Right lobe of liver (tissue), 6 donors: ENCODE measurements around the gene TPPP3. TPM values are rescaled to one million over a fixed set of nuclear protein-coding genes. Genes with fewer than 3 reads are reported as not detected.

Source experiments
- ATAC-seq, 4 donors: fragments of 200-7000 bp; cut with Tn5 transposase; one replicate each; pipeline ENCODE4 v1.9.1; 2020; ENCODE audit warnings: mild to moderate bottlenecking in 4 of 4, moderate library complexity in 4 of 4
- DNase-seq, 3 donors: peaks; one replicate each; pipeline ENCODE4 v3.0.0-alpha.2; 2020
- H3K27ac ChIP-seq, 3 donors: fragments of 200-600 bp; one replicate each; pipeline ENCODE4 v1.8.0; 2022
- H3K27me3 ChIP-seq, 2 donors: fragments of 200-600 bp; one replicate each; pipeline ENCODE4 v1.8.0; 2022
- H3K36me3 ChIP-seq, 4 donors: fragments of 200-600 bp; sonication (generic) in 1 of 4; one replicate each; pipeline versions ENCODE4 v1.5.1 to v1.8.0; 2017 to 2022; ENCODE audit warnings: control low read depth in 1 of 4
- H3K4me1 ChIP-seq, 4 donors: fragments of 200-600 bp; sonication (generic) in 1 of 4; one replicate each; pipeline versions ENCODE4 v1.5.1 to v1.8.0; 2017 to 2022; ENCODE audit warnings: control low read depth in 1 of 4
- H3K4me3 ChIP-seq, 3 donors: fragments of 200-600 bp; one replicate each; pipeline ENCODE4 v1.8.0; 2022
- H3K9me3 ChIP-seq, 4 donors: fragments of 200-600 bp; sonication (generic) in 1 of 4; one replicate each; pipeline versions ENCODE4 v1.5.1 to v1.8.0; 2017 to 2022; ENCODE audit warnings: control low read depth in 1 of 4
- POLR2A ChIP-seq: fragments of 450-650 bp; IDR thresholded peaks from one replicate; pipeline ENCODE4 v1.6.1; 2017; ENCODE audit warnings: antibody characterized with exemption, mild to moderate bottlenecking
- WGBS: methylation state at CpG from one replicate; pipeline ENCODE4 v1.1.6; 2018; ENCODE audit warnings: low coverage, low lambda C conversion rate; ENCODE audit not compliant: insufficient coverage; ENCODE audit errors: missing lambda C conversion rate; 5-methylcytosine and 5-hydroxymethylcytosine counted together
- intact Hi-C, 2 donors: fragments of 100-400 bp; cut with DNase I; formaldehyde crosslinking; loops; one replicate each; pipeline versions ENCODE4 v1.11.2 to v1.14.1; 2022
- total RNA-seq, 6 experiments: library from RNA; depleted of rRNA in 2 of 6; stranded (reverse); fragments of >200 nt in 2 of 6; fragmentation: NEBNext Ultra II Directional in 3 of 6; extraction: Animal tissue kit (Norgen Biotek cat#: 25700) in 3 of 6; gene quantifications; one replicate each; pipeline versions ENCODE4 v1.1.0 to v1.2.4, GENCODE V29; 2016 to 2023
- TF ChIP-seq, protein P1 (sequence below), 4 donors: fragments of 200-600 bp in 3 of 4; fragments of 450-650 bp in 1 of 4; IDR thresholded peaks; one replicate each; pipeline versions ENCODE4 v1.5.1 to v1.8.0; 2016 to 2022; ENCODE audit warnings: antibody characterized with exemption in 4 of 4, mild to moderate bottlenecking in 2 of 4
- donor health status: DM: no; HTN: yes; CAD: no.
- donor health status: DM: no; HTN: no; CAD: no.
- donor health status: DM: no; HTN: no; CAD: no.
- donor health status: DM: no; HTN: yes; CAD: no.
- donor health status: DM: no; HTN: yes; CAD: no.

Gene TPPP3
- total RNA-seq, 6 experiments from 2014 or later, result 0.24 to 0.65 (median 0.37) TPM; not detected in 1

DNA sequence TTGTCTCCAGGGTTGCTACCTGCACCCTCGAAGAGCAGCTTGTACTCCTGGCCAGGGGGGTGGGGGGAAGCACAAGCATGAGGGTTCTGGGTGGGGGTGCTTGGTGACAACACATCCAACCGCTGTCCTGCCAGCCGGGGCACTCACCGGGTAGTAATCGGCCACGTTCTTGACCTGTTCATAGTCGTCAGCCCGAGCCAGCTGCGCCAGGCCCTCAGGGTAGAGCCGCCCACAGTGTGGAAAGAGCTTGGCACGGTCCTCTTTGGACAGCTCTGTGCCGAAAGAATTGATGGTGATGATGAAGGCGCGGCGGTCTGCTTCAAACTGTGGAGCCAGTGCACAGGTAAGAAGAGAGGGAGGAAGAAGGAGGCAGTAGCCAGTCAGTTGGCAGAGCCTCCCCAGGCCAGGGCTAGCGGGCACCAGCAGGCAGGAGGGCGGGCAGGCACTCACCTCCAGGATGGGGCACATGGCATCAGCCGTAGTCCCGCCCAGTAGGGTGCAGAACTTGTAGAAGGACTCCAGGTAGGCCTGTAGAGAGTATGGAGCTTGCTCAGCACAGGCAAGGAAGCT lies 45.6 kb upstream of the TPPP3 start:
- H3K4me1 ChIP-seq, result peaks cover 5 to 29% (median 17%) of the 10 kb centered on the region in 4 donors
- WGBS, result 90% methylated on average over 2 of the region's 19 CpGs

DNA sequence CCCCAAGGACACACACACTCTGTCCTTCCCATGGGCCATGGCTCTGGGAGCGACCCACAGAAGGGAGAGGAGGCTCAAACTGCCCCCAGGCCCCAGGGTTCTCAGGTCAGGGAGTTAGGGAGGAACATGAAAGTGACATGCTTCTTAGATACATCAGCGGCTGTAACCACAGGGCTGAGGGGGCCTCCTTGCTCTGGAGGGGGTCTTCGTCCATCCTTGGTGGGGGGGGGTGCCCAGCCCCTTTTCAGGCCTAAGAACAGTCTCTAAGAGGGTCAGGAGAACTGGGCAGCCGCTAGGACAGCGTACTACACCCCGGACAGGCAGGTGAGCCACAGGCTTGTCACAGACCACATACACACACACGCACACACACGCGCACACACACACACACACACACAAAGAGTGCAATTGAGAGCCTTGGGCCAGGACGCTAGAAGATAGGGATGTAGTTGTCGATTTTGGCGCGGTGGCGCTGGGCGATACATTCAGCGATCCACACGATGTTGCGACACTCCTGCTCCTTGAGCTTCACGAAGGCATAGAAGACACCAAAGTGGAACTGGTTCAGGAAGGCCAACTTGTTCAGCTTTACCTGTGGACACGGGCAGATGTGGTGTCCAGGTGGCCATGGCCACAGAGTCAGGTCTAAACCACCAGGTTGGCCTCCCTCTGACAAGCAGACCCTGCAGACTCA lies 44.9 kb upstream of the TPPP3 start:
- intact Hi-C loops, result no loop called here
- DNase-seq, result no peak
- Histone ChIP-seq H3K36me3 (peaks cover 0 to 3% (median 0%) of the 10 kb centered on the region in 4 donors), H3K27ac (no peak overlapping the region), H3K4me1 (peaks cover 0 to 23% (median 11%) of the 10 kb centered on the region in 4 donors), H3K9me3 (no peaks in the 10 kb centered on the region), H3K27me3 (no peaks in the 10 kb centered on the region), H3K4me3 (no peak overlapping the region)
- 90% methylated on average over 4 of the region's 20 CpGs for WGBS
- ATAC-seq, result no peak
- TF ChIP-seq, protein P1, sequence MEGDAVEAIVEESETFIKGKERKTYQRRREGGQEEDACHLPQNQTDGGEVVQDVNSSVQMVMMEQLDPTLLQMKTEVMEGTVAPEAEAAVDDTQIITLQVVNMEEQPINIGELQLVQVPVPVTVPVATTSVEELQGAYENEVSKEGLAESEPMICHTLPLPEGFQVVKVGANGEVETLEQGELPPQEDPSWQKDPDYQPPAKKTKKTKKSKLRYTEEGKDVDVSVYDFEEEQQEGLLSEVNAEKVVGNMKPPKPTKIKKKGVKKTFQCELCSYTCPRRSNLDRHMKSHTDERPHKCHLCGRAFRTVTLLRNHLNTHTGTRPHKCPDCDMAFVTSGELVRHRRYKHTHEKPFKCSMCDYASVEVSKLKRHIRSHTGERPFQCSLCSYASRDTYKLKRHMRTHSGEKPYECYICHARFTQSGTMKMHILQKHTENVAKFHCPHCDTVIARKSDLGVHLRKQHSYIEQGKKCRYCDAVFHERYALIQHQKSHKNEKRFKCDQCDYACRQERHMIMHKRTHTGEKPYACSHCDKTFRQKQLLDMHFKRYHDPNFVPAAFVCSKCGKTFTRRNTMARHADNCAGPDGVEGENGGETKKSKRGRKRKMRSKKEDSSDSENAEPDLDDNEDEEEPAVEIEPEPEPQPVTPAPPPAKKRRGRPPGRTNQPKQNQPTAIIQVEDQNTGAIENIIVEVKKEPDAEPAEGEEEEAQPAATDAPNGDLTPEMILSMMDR (IDR thresholded peaks at IDR 0.05), result no peak
- no peak for TF ChIP-seq POLR2A

More for the DNA sequence above, 45.6 kb upstream of the TPPP3 start:
- Histone ChIP-seq H3K27me3 (no peaks in the 10 kb centered on the region), H3K4me3 (no peak overlapping the region), H3K27ac (no peak overlapping the region), H3K36me3 (peaks cover 0 to 3% (median 0%) of the 10 kb centered on the region in 4 donors), H3K9me3 (no peaks in the 10 kb centered on the region)
- DNase-seq, result peak in 1 of 3 donors; percentile 48
- intact Hi-C loops, result no loop called here
- TF ChIP-seq POLR2A, result no peak
- TF ChIP-seq, protein P1 (IDR thresholded peaks at IDR 0.05), result no peak
- ATAC-seq, result no peak

DNA sequence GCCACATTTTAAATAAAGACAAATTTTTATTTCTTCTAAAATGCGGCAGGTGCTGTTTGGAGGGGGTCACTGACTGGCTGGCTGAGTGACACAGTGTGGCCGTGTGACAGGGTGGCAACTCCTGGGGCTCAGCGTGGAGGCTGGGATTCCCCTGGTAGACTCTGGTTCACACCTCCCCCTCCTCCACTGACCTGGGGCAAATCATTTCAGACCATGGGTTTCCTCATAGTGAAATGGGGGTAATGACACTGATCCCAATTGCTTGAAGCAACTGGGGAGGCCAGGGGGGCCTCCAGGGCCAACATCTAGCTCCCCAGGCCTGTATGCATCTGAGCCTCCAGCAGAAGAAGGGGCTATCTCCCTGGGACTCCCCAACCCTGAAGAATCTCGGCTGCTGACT lies 44.2 kb upstream of the TPPP3 start:
- WGBS, result 78% methylated on average over 4 of the region's 4 CpGs
- H3K36me3 ChIP-seq, result peaks cover 0 to 3% (median 0%) of the 10 kb centered on the region in 4 donors
- no peak overlapping the region for H3K4me3 ChIP-seq

DNA sequence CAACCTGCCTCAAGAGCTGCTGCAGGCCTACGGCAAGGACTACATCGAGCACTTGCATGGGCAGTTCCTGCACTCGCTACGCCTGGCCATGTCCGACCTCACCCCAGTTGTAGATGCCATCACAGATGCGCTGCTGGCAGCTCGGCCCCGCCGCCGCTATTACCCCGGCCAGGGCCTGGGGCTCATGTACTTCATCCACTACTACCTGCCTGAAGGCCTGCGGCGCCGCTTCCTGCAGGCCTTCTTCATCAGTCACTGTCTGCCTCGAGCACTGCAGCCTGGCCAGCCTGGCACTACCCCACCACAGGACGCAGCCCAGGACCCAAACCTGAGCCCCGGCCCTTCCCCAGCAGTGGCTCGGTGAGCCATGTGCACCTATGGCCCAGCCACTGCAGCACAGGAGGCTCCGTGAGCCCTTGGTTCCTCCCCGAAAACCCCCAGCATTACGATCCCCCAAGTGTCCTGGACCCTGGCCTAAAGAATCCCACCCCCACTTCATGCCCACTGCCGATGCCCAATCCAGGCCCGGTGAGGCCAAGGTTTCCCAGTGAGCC lies 43.4 kb upstream of the TPPP3 start:
- 93% methylated on average over 7 of the region's 23 CpGs for WGBS
- no peaks in the 10 kb centered on the region for H3K9me3 ChIP-seq
- DNase-seq (no peak), ATAC-seq (no peak)
- H3K27ac ChIP-seq, result no peak overlapping the region
- H3K27me3 ChIP-seq, result no peaks in the 10 kb centered on the region
- H3K36me3 ChIP-seq, result peaks cover 0 to 3% (median 0%) of the 10 kb centered on the region in 4 donors
- peaks cover 0 to 13% (median 5%) of the 10 kb centered on the region in 4 donors for H3K4me1 ChIP-seq
- H3K4me3 ChIP-seq, result no peak overlapping the region
- TF ChIP-seq, protein P1 (IDR thresholded peaks at IDR 0.05), result no peak
- no peak for TF ChIP-seq POLR2A
- intact Hi-C loops, result no loop called here

More for the DNA sequence above, 44.2 kb upstream of the TPPP3 start:
- DNase-seq, result no peak
- Histone ChIP-seq H3K9me3 (no peaks in the 10 kb centered on the region), H3K4me1 (peaks cover 0 to 15% (median 7%) of the 10 kb centered on the region in 4 donors), H3K27ac (no peak overlapping the region), H3K27me3 (no peaks in the 10 kb centered on the region)
- TF ChIP-seq, protein P1 (IDR thresholded peaks at IDR 0.05), result no peak
- no peak for TF ChIP-seq POLR2A
- ATAC-seq, result no peak
- intact Hi-C loops, result no loop called here
